Non-pigmented ciliary epithelial cell (primary cell): Measurements from ENCODE around the gene OR2T27.
A peak's percentile ranks its signal among the peaks of the same experiment; 100 is the strongest.
"Not testable (repeated sequence)": the region's sequence is repeated elsewhere in the genome, so short reads cannot be mapped to it uniquely, and the experiment has no call there.

ENCODE experiments used
- DNase-seq: peaks from one replicate; pipeline ENCODE4 v3.0.0-alpha.2; 2010; ENCODE audit warnings: low read depth

The OR2T27 gene

DNA sequence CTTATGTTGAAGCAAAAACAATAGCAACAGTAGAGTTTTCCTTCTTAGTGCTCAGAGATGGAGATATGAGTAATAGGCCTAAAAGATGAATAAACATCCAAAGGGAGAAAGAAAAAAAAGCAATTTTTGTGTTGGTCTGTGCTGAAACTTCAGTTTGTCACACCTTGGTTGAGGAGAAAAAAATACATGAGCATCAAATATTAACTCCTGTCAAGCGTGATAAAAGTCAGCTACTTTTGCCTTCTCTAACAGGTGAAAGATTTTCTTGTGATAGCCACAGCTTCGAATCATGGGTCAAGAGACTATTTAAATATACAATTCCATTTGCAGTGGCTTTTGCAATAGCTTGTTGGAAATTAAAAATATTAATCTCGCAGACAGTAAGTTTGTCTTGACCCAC, 14.4 kb downstream of the OR2T27 start:
- not testable (repeated sequence) for DNase-seq

DNA sequence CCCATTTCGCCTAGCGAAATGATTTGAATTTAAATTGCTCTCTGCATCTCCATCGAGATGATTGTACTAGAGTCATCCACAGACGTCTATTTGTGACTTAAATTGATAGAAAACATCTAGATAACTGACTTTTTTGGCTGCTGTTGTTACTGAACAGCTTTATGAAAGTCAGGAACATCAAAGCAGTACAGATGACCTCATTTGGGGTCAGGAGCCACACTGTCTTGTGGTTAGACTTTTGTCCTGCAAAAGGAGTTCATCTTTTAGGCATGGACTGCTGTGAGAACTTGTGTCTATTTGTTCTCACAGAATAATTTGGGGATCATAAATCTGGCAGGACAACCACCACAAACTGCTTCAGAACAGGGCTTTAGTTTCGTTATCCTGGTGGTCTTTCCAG, 15.7 kb downstream of the OR2T27 start:
- not testable (repeated sequence) for DNase-seq

DNA sequence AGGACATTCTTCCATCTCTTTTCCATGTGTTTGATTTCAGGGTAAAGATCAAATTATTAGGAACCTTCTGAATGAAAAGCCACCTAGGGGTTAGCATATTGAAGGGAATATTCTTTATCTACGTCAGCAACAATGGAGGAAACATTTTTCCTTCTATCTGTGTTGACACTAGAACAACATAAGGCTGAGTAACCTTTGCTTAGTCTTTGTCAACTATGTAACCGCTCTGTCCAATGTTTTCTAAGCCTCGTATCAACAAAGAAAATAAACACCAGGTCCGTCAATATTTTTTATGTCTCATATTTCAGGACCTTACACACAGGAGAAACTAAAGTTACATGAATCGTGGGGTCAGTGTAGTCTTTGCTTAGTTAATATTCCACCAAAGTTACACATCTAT, 18.7 kb downstream of the OR2T27 start:
- DNase-seq = not testable (repeated sequence)

DNA sequence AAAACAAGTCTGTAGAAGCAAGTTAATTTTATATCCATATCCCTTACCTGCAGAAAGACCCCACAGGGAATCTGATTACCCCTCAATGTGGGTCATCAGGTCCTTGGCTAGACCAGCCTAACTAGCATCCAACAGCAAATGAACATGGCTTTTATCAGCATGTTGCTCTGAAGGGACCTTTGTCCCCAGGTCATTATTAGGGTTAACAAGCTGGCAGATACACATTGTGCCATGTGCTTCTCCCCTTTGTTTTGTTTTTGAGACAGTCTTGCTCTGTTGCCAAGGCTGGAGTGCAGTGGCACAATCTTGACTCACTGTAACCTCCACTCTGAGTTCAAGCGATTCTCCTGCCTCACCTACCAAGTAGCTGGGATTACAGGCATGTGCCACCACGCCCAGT, 20.3 kb downstream of the OR2T27 start, which contains the start of gene OR2T11:
Gene OR2T11 (minus strand): TSS at position 101 of the 400 bp plus-strand sequence. CDS start 7,963 bp downstream, outside the sequence.
- DNase-seq = not testable (repeated sequence)

DNA sequence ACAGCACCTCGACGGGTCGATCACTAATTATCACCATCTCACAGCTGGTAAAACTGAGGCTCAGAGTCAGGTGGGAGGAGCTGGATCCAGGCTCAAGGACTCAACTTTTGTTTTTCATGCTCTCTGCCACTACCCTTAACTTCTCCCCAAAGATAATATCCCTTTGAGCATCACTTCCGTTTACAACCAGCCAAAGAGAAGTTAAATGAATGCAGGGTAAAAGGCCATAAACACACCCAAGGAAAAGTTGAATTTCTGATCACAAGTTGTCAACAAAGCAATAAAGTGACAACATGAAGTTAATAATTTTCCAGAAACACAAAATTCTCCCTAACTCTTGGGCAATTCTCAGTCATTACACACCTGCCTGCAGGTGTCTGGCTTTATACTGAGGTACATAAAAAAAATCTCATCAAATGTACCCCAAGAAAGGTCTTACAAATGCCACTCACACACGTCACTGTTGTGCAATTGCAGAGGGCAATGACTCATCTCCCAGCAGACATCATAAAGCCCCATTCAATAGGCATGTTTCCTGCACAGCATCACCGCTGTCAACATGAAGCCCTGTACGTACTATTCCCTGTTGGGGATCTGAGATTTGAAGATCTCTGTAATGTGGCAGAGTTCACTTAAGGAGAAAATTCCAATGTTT, 23.8 kb downstream of the OR2T27 start:
- no peak for DNase-seq

DNA sequence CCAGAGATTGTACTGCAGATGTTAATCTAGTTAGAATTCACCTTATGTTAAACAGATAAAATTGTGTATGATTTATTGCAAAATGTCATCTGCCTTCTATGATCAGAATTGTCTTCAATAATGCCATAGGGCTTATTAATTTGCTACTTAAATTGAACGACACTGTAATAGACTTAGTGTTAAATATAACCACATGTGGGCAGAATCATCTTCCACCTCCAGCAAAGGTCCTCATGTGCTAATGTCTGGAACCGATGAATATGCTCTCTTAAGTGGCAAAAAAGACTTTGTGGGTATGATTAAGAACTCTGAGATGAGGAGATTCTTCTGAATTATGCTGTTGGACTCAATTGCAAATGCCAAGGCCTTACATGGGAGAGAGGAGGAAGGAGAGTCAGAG, 24.8 kb downstream of the OR2T27 start:
- no peak for DNase-seq

DNA sequence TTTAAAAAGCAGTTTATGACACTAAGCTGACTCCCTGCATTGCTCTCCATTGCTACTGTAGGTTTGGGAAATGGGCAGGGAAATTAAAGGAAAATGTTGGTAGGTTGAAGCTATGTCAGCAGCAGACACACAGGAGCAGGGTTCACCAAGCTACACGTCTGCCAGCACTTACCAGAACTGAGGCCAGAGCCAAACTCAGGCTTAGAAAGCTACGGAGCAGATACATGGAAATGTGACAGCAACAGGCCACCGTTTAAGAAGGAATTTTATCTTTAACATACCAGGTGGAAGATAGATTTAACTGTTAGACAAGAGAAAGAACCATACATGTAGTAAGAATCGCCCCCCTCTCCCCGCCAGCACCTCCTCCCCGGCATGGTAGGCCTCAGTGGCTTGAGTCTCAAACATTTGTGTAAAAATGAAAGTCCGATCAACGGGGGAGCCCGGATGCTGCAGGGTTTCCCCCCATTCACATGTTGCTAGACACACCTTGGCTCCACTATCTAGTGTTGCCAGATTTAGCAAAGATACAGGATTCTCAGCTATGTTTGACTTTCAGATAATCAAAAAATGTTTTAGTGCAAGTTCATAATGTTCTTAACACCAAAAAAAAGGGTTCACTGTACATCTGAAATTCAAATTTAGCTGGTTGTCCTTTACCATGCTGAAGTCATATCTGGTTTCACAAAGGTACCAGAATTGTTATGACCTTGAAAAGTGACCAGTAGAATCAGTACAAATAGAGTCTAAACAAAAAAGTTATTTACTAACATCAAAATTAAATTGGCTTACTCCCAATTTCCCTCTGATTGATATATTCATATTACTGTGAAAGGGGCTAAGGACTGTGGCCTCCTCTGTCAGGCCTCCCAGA, 27.1 kb downstream of the OR2T27 start:
- DNase-seq = no peak

DNA sequence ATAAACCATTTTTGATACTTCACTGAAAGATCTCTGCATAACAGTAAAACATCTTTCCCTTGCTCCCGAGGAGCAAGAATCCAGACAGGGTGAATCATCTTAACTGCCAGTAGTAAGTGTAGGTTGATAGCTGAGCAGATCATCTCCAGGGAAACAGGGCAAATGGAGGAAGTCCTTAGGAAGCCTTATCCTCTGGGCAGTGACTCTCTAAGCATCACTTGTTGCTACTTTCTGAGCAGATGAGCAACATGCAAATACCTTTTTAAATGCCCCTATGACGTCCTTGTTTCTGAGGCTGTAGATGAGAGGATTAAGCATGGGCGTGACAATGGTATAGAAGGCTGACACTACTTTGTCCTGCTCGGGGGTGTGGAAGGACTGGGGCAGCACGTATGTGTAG, 29.4 kb downstream of the OR2T27 start:
- no peak for DNase-seq

DNA sequence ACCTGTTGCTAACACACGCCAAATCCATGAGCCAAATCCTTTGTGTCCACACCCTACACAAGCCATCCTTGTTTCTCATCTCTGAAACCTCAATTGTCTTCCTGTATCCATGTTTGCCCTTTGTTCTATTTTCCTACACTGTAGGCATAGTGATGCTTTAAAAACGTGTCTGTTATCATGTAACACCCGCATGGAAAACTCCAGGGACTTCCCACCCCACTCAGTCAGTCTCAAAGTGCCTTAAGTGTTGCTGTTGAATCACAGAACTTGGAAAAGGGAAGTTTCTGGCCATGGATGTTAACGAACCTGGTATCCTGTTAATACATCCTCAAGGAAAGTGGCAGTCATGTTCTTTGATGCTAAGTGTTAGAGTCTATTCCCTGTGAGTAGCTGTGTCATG, 30.2 kb downstream of the OR2T27 start:
- no peak for DNase-seq

DNA sequence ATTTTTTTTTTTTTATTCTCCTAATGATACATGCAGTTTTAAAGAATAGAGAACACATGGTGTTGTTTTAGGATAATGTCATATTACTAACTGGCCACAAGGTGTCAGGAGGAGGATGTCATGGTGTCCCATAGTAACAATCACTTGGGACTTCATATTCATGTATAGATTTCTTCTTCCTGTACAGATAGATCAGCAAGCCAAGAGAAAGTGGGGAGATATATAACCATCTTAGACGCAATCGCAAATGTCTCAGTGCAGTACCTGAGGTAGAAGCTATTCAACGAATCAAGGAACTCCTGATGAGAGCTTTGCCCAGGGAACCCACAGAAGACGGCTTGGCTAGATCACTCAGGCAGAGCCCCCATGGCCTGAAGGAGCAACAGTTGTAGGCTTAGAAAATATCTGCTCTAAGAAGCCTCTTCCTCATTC, 32.7 kb downstream of the OR2T27 start:
- peak; percentile 2 for DNase-seq

DNA sequence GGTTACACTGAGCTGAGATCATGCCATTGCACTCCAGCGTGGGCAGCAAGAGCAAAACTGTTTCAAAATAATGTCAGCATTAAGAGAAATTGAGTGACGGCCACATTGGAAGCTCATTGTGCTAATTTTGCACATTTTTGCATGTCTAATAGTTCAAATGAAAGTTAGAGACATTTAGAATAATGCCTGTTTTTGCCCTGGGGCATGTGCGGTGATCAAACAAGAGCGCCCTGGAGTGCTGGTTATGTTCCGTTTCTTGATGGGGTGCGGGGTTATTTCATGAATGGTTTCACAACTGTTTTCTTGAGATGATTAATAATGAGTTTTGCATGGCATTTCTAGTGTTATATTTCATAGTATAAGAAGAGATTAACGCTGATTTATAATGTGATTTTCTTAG, 33.6 kb downstream of the OR2T27 start:
- no peak for DNase-seq

DNA sequence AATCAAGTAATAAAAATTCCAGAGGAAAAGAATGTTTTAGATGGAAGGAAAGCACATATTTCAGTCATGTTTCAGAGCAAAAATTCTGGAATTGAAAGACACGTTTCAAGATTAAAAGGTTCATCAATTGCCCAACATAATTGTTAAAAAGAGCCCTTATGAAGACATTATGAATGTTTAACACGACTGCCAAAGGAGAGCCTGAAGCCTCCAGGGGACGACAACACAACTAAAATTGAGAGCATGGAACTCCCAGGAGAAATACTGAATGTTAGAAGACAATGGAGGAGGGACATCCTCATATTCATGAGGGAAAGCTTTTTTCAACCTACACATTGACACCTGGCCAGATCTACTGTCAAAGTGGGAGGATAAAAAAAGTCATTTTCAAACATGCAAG, 36.5 kb downstream of the OR2T27 start:
- DNase-seq = no peak

DNA sequence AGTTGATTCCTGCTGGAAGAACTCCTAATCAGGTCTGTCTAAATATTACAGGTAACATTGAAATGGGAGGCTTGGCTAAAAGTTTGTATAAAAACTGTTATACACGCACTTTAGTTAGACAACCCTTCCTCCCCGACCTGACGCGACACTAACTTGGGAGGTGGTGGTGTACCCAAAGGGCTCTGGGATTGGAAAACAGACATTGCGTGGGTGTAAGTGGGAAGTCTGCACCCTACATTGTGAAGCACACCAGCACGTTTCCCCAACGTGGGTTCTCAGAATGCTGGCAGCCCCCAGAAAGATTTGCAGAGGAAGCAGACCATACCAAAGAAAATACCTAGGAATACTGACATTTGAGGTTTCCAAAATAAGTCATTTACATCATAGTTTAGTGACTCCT, 37.2 kb downstream of the OR2T27 start:
- no peak for DNase-seq

DNA sequence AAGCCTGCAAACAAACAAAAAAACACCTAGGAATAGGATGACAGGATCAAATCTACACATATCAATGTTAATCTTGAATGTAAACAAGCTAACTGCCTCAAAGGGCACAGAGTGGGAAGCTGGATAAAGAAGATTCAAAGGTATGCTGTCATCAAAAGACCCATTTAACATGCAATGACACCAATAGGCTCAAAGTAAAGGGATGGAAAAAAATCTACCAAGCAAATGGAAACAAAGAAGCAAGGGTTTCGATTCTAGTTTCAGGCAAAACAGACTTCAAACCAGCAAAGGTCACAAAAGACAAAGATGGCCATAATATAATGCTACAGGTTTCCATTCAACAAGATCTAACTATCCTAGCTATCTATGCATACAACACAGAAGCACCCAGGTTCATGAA, 41.6 kb downstream of the OR2T27 start:
- DNase-seq = no peak

DNA sequence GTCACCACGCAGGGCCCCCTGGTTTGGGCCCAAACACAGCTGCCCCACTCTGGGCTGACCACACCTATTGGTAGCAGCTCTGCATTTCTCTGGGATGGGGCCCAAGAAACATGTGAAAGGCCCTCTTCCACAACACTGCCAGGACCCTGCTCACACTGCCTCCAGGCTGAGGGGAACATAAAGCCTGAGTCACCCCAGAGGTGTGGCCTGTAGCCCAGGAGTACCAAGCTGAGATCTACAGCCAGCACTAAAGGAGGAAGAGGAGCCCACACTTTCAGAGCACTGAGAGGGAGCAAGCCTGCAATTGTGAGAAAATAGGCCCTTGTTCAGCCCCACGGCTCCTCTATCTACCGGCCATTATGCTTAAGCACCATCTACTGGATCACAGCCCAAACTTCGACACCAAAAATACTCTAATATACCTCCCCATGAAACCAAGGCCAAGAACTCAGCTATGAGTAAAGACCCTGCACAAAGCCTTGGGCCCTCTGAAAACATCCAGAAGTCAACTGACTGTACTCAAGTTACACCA, 43.4 kb downstream of the OR2T27 start:
- no peak for DNase-seq

DNA sequence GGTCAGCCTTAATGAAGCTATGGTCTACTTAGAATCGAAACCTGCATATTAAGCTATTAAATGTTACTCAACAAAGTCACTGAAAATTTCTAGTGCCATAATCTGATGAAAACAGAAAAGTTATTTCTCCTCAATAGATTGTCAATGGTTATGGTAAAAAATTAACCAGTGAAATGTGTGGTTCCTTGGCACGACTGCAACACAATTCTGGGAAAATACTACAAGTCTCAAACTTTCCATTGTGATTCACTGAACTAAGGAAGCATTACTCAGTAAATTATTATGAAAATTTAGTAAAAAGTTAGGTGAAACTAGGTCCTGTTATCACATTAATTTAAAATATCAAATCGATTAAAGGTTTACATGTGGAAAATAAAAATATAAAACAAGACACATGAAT, 45.0 kb downstream of the OR2T27 start:
- no peak for DNase-seq
